Mesenchymal stem cell (in vitro differentiated cells and primary cell): ENCODE data around the gene CXXC5.

Source experiments
- DNase-seq: peaks from one replicate; pipeline ENCODE4 v3.0.0-alpha.2; 2013
- H2AFZ ChIP-seq: one replicate; pipeline ENCODE4 v1.6.1; 2013; ENCODE audit warnings: low read depth, mild to moderate bottlenecking, control low read depth, inconsistent platforms, low read length, moderate library complexity
- H2AK5ac ChIP-seq: 2 replicates; pipeline ENCODE4 v1.6.1; 2013; ENCODE audit warnings: low read length, moderate library complexity, mild to moderate bottlenecking, inconsistent platforms; ENCODE audit not compliant: severe bottlenecking
- H2BK120ac ChIP-seq: one replicate; pipeline ENCODE4 v1.6.1; 2013; ENCODE audit warnings: low read depth, mild to moderate bottlenecking, inconsistent platforms, low read length, moderate library complexity
- H2BK12ac ChIP-seq, 2 experiments: one replicate each; pipeline ENCODE4 v1.6.1; 2013; ENCODE audit warnings: inconsistent platforms in 2 of 2, low read length in 2 of 2, mild to moderate bottlenecking in 2 of 2, moderate library complexity in 2 of 2, control low read depth in 1 of 2
- H2BK15ac ChIP-seq: one replicate; pipeline ENCODE4 v1.6.1; 2013; ENCODE audit warnings: mild to moderate bottlenecking, low read depth, inconsistent platforms; ENCODE audit not compliant: poor library complexity, severe bottlenecking
- H2BK5ac ChIP-seq: 2 replicates; pipeline ENCODE4 v1.6.1; 2013; ENCODE audit warnings: low read depth, mild to moderate bottlenecking, low read length, control low read depth, inconsistent platforms; ENCODE audit not compliant: poor library complexity, severe bottlenecking
- H3K14ac ChIP-seq, 2 experiments: one replicate each; pipeline ENCODE4 v1.6.1; 2013; ENCODE audit warnings: inconsistent platforms in 2 of 2, low read length in 2 of 2, control low read depth in 1 of 2, mild to moderate bottlenecking in 1 of 2, moderate library complexity in 1 of 2
- H3K18ac ChIP-seq, 2 experiments: one replicate each; pipeline ENCODE4 v1.6.1; 2013; ENCODE audit warnings: inconsistent platforms in 2 of 2, low read length in 2 of 2, control low read depth in 1 of 2, low read depth in 1 of 2, mild to moderate bottlenecking in 1 of 2
- H3K23ac ChIP-seq, 2 experiments: one replicate each; pipeline ENCODE4 v1.6.1; 2013; ENCODE audit warnings: inconsistent platforms in 2 of 2, low read length in 2 of 2, mild to moderate bottlenecking in 2 of 2, moderate library complexity in 2 of 2, control low read depth in 1 of 2
- H3K27ac ChIP-seq: 2 replicates; pipeline ENCODE4 v1.5.1; 2013; ENCODE audit warnings: mild to moderate bottlenecking, moderate library complexity, low read length, control low read depth, inconsistent platforms; ENCODE audit not compliant: poor library complexity, severe bottlenecking
- H3K27me3 ChIP-seq, 2 experiments: 2 replicates each; pipeline versions ENCODE4 v1.6.1 to v1.7.0; 2013; ENCODE audit warnings: low read length in 2 of 2, mild to moderate bottlenecking in 2 of 2, moderate library complexity in 2 of 2, control low read depth in 1 of 2, inconsistent platforms in 1 of 2; ENCODE audit not compliant: control insufficient read depth in 1 of 2, insufficient read depth in 1 of 2
- H3K36me3 ChIP-seq, 2 experiments: 2 replicates each; pipeline versions ENCODE4 v1.6.1 to v1.7.0; 2013; ENCODE audit warnings: low read length in 2 of 2, control low read depth in 1 of 2, inconsistent platforms in 1 of 2, low read depth in 1 of 2, mild to moderate bottlenecking in 1 of 2; ENCODE audit not compliant: insufficient read depth in 2 of 2, control insufficient read depth in 1 of 2
- H3K4ac ChIP-seq, 2 experiments: one replicate each; pipeline ENCODE4 v1.6.1; 2013; ENCODE audit warnings: inconsistent platforms in 2 of 2, low read length in 2 of 2, mild to moderate bottlenecking in 2 of 2, moderate library complexity in 2 of 2, control low read depth in 1 of 2, low read depth in 1 of 2
- H3K4me1 ChIP-seq: 2 replicates; pipeline ENCODE4 v1.6.1; 2013; ENCODE audit warnings: low read depth, low read length, control low read depth; ENCODE audit not compliant: control insufficient read depth, insufficient read depth
- H3K4me2 ChIP-seq: 2 replicates; pipeline ENCODE4 v1.6.1; 2013; ENCODE audit warnings: low read length, mild to moderate bottlenecking, inconsistent platforms; ENCODE audit not compliant: poor library complexity, severe bottlenecking
- H3K4me3 ChIP-seq, 2 experiments: 2 replicates each; pipeline versions ENCODE4 v1.5.1 to v1.7.0; 2013; ENCODE audit warnings: low read length in 2 of 2, mild to moderate bottlenecking in 2 of 2, control low read depth in 1 of 2, low read depth in 1 of 2; ENCODE audit not compliant: insufficient read depth in 1 of 2
- H3K79me1 ChIP-seq: replicated peaks from 2 replicates; pipeline ENCODE4 v1.6.1; 2013; ENCODE audit warnings: mild to moderate bottlenecking, control low read depth, low read length, inconsistent platforms; ENCODE audit not compliant: poor library complexity, severe bottlenecking
- H3K9ac ChIP-seq: 2 replicates; pipeline ENCODE4 v1.7.0; 2013; ENCODE audit warnings: mild to moderate bottlenecking, low read length, moderate library complexity
- H3K9me3 ChIP-seq: 2 replicates; pipeline ENCODE4 v1.7.0; 2013; ENCODE audit warnings: mild to moderate bottlenecking, low read length; ENCODE audit not compliant: control insufficient read depth
- H4K8ac ChIP-seq: one replicate; pipeline ENCODE4 v1.6.1; 2013; ENCODE audit warnings: inconsistent platforms, mild to moderate bottlenecking, low read length, moderate library complexity
- H4K91ac ChIP-seq: one replicate; pipeline ENCODE4 v1.6.1; 2013; ENCODE audit warnings: mild to moderate bottlenecking, low read length, inconsistent platforms
- WGBS: methylation state at CpG from one replicate; pipeline ENCODE4 v1.1.7; 2013; ENCODE audit warnings: mixed read lengths; 5-methylcytosine and 5-hydroxymethylcytosine counted together

Gene CXXC5

GRCh38 chr5:139687656-139688055 lies 39.5 kb downstream of the CXXC5 start:
- Histone ChIP-seq H2BK12ac (peak overlapping the region in 1 of 2 experiments; percentile 15), H3K14ac (no peak overlapping the region), H4K91ac (peak overlapping the region; percentile 5), H3K27me3 (no peaks in the 10 kb centered on the region), H3K4me1 (peaks cover 86% of the 10 kb centered on the region), H2AFZ (no peak overlapping the region), H3K9ac (no peak overlapping the region), H3K4me2 (no peak overlapping the region), H3K18ac (no peak overlapping the region), H4K8ac (peak overlapping the region; percentile 7), H3K36me3 (peaks cover 43 to 76% of the 10 kb centered on the region in 2 experiments), H2AK5ac (no peak overlapping the region), H3K27ac (peak overlapping the region; percentile 39), H2BK5ac (no peak overlapping the region), H3K23ac (peak overlapping the region in 1 of 2 experiments; percentile 73), H2BK15ac (no peak overlapping the region), H3K4me3 (no peak overlapping the region), H2BK120ac (no peak overlapping the region), H3K4ac (no peak overlapping the region), H3K79me1 (peaks cover 6% of the 10 kb centered on the region), H3K9me3 (no peaks in the 10 kb centered on the region)
- WGBS = 93% methylated on average over 6 of the region's 6 CpGs
- no peak for DNase-seq

- H2BK5ac ChIP-seq = no peak overlapping the region
- peak overlapping the region in 1 of 2 experiments; percentile 26 for H3K14ac ChIP-seq
- no peak overlapping the region for H4K91ac ChIP-seq
- peaks cover 6% of the 10 kb centered on the region for H3K79me1 ChIP-seq
- H4K8ac ChIP-seq = no peak overlapping the region
- no peak overlapping the region for H3K4me3 ChIP-seq
- no peak overlapping the region for H2AFZ ChIP-seq
- H3K27me3 ChIP-seq = no peaks in the 10 kb centered on the region
- peak overlapping the region in 1 of 2 experiments; percentile 18 for H3K18ac ChIP-seq
- H3K4me2 ChIP-seq = no peak overlapping the region
- no peak for DNase-seq
- peak overlapping the region; percentile 35 for H3K27ac ChIP-seq
- no peak overlapping the region for H2BK120ac ChIP-seq
- H3K9ac ChIP-seq = no peak overlapping the region
- H3K23ac ChIP-seq = peak overlapping the region in 1 of 2 experiments; percentile 57
- H3K9me3 ChIP-seq = no peaks in the 10 kb centered on the region
- H2BK12ac ChIP-seq = peak overlapping the region in 1 of 2 experiments; percentile 37
- peaks cover 38 to 79% of the 10 kb centered on the region in 2 experiments for H3K36me3 ChIP-seq
- 78% methylated on average over 14 of the region's 14 CpGs for WGBS
- peaks cover 90% of the 10 kb centered on the region for H3K4me1 ChIP-seq
- H3K4ac ChIP-seq = peak overlapping the region in 1 of 2 experiments; percentile 12
- H2AK5ac ChIP-seq = no peak overlapping the region
- H2BK15ac ChIP-seq = no peak overlapping the region
These were observed 40.0 kb downstream of the CXXC5 start for GRCh38 chr5:139688088-139688702.

- Histone ChIP-seq H3K4me1 (peaks cover 91% of the 10 kb centered on the region), H3K18ac (peak overlapping the region in 1 of 2 experiments; percentile 18), H2BK5ac (no peak overlapping the region), H2AK5ac (no peak overlapping the region), H2BK120ac (no peak overlapping the region), H3K23ac (no peak overlapping the region), H3K9me3 (no peaks in the 10 kb centered on the region), H3K79me1 (peaks cover 6% of the 10 kb centered on the region), H3K14ac (no peak overlapping the region), H3K27me3 (no peaks in the 10 kb centered on the region), H3K36me3 (peaks cover 31 to 77% of the 10 kb centered on the region in 2 experiments), H2BK15ac (no peak overlapping the region), H3K4ac (no peak overlapping the region), H3K4me2 (no peak overlapping the region), H4K91ac (no peak overlapping the region), H2BK12ac (no peak overlapping the region), H3K4me3 (no peak overlapping the region), H2AFZ (no peak overlapping the region), H4K8ac (no peak overlapping the region), H3K27ac (peak overlapping the region; percentile 41), H3K9ac (peak overlapping the region; percentile 81)
- no peak for DNase-seq
- 73% methylated on average over 7 of the region's 8 CpGs for WGBS
These were observed 40.7 kb downstream of the CXXC5 start for GRCh38 chr5:139688751-139689372.

GRCh38 chr5:139689631-139690063 lies 41.5 kb downstream of the CXXC5 start:
- Histone ChIP-seq H3K4me3 (no peak overlapping the region), H2AK5ac (peak overlapping the region; percentile 75), H2BK5ac (no peak overlapping the region), H2BK15ac (peak overlapping the region; percentile 32), H3K18ac (peak overlapping the region; percentile 81 to 92), H3K9me3 (no peaks in the 10 kb centered on the region), H3K4ac (peak overlapping the region; percentile 16 to 95), H2BK12ac (peak overlapping the region; percentile 73 to 98), H3K14ac (peak overlapping the region in 1 of 2 experiments; percentile 93), H3K9ac (peak overlapping the region; percentile 81), H3K27ac (peak overlapping the region; percentile 79), H4K8ac (peak overlapping the region; percentile 74), H3K4me2 (peak overlapping the region; percentile 20), H3K23ac (peak overlapping the region in 1 of 2 experiments; percentile 61), H3K36me3 (peaks cover 23 to 73% of the 10 kb centered on the region in 2 experiments), H3K4me1 (peaks cover 89% of the 10 kb centered on the region), H4K91ac (peak overlapping the region; percentile 85), H2AFZ (no peak overlapping the region), H3K79me1 (peaks cover 6% of the 10 kb centered on the region), H2BK120ac (peak overlapping the region; percentile 90), H3K27me3 (no peaks in the 10 kb centered on the region)
- 51% methylated on average over 11 of the region's 16 CpGs for WGBS
- peak; percentile 31 for DNase-seq
